Muscle layer of duodenum (tissue), 2 donors: ENCODE results near the gene MYBBP1A.

Experiments used
- H3K27ac ChIP-seq: one replicate; pipeline ENCODE4 v1.7.0; 2013; ENCODE audit warnings: mild to moderate bottlenecking, low read length
- H3K27me3 ChIP-seq: one replicate; pipeline ENCODE4 v1.7.0; 2013; ENCODE audit warnings: low read depth, mild to moderate bottlenecking, control low read depth, low read length
- H3K36me3 ChIP-seq, 2 donors: one replicate each; pipeline ENCODE4 v1.7.0; 2013; ENCODE audit warnings: low read length in 2 of 2, control low read depth in 1 of 2, mild to moderate bottlenecking in 1 of 2; ENCODE audit not compliant: insufficient read depth in 2 of 2, control insufficient read depth in 1 of 2
- H3K4me1 ChIP-seq, 2 donors: one replicate each; pipeline ENCODE4 v1.7.0; 2013; ENCODE audit warnings: low read length in 2 of 2, mild to moderate bottlenecking in 2 of 2, control low read depth in 1 of 2, moderate library complexity in 1 of 2; ENCODE audit not compliant: insufficient read depth in 2 of 2, control insufficient read depth in 1 of 2
- H3K4me3 ChIP-seq, 2 donors: one replicate each; pipeline ENCODE4 v1.7.0; 2013; ENCODE audit warnings: low read length in 2 of 2, low read depth in 1 of 2, mild to moderate bottlenecking in 1 of 2
- H3K9me3 ChIP-seq, 2 donors: one replicate each; pipeline ENCODE4 v1.7.0; 2013; ENCODE audit warnings: low read length in 2 of 2, control low read depth in 1 of 2, mild to moderate bottlenecking in 1 of 2; ENCODE audit not compliant: control insufficient read depth in 1 of 2
- donor health status: healthy.

The MYBBP1A gene

GRCh38 chr17:4533523-4534504, 21.4 kb downstream of the MYBBP1A start:
- H3K27ac ChIP-seq, result no peak overlapping the region

GRCh38 chr17:4532860-4533522, 22.2 kb downstream of the MYBBP1A start:
- Histone ChIP-seq H3K36me3 (peaks cover 0 to under 1% of the 10 kb centered on the region in 2 donors), H3K27ac (no peak overlapping the region), H3K4me1 (peaks cover 0 to 27% of the 10 kb centered on the region in 2 donors), H3K4me3 (no peak overlapping the region), H3K9me3 (no peaks in the 10 kb centered on the region), H3K27me3 (no peaks in the 10 kb centered on the region)

More at GRCh38 chr17:4533523-4534504, 21.4 kb downstream of the MYBBP1A start:
- Histone ChIP-seq H3K36me3 (peaks cover 0 to 6% of the 10 kb centered on the region in 2 donors), H3K9me3 (no peaks in the 10 kb centered on the region), H3K4me3 (peak overlapping the region in 1 of 2 donors; percentile 19), H3K4me1 (peaks cover 0 to 34% of the 10 kb centered on the region in 2 donors), H3K27me3 (no peaks in the 10 kb centered on the region)

- H3K36me3 ChIP-seq, result no peaks in the 10 kb centered on the region
- no peaks in the 10 kb centered on the region for H3K9me3 ChIP-seq
- H3K27ac ChIP-seq, result no peak overlapping the region
- no peaks in the 10 kb centered on the region for H3K27me3 ChIP-seq
- no peak overlapping the region for H3K4me3 ChIP-seq
- peaks cover 0 to 19% of the 10 kb centered on the region in 2 donors for H3K4me1 ChIP-seq
These were observed 23.0 kb downstream of the MYBBP1A start for GRCh38 chr17:4531988-4532736.

- Histone ChIP-seq H3K9me3 (no peaks in the 10 kb centered on the region), H3K36me3 (no peaks in the 10 kb centered on the region), H3K27ac (no peak overlapping the region), H3K27me3 (no peaks in the 10 kb centered on the region), H3K4me1 (peaks cover 0 to 8% of the 10 kb centered on the region in 2 donors), H3K4me3 (no peak overlapping the region)
These were observed 24.1 kb downstream of the MYBBP1A start for GRCh38 chr17:4530799-4531730.

- H3K27ac ChIP-seq, result no peak overlapping the region
- no peaks in the 10 kb centered on the region for H3K9me3 ChIP-seq
- H3K4me1 ChIP-seq, result peaks cover 0 to 8% of the 10 kb centered on the region in 2 donors
- no peaks in the 10 kb centered on the region for H3K27me3 ChIP-seq
- H3K36me3 ChIP-seq, result no peaks in the 10 kb centered on the region
- no peak overlapping the region for H3K4me3 ChIP-seq
These were observed 25.5 kb downstream of the MYBBP1A start for GRCh38 chr17:4529533-4530152.

GRCh38 chr17:4527566-4528125, 27.5 kb downstream of the MYBBP1A start:
- Histone ChIP-seq H3K27ac (no peak overlapping the region), H3K4me1 (no peaks in the 10 kb centered on the region), H3K27me3 (no peaks in the 10 kb centered on the region), H3K4me3 (no peak overlapping the region), H3K9me3 (no peaks in the 10 kb centered on the region), H3K36me3 (no peaks in the 10 kb centered on the region)

GRCh38 chr17:4527134-4527533, 28.1 kb downstream of the MYBBP1A start:
- Histone ChIP-seq H3K27ac (no peak overlapping the region), H3K4me1 (no peaks in the 10 kb centered on the region), H3K27me3 (no peaks in the 10 kb centered on the region)

GRCh38 chr17:4525691-4526397, 29.3 kb downstream of the MYBBP1A start:
- Histone ChIP-seq H3K4me3 (no peak overlapping the region), H3K36me3 (no peaks in the 10 kb centered on the region), H3K4me1 (peaks cover 0 to 4% of the 10 kb centered on the region in 2 donors), H3K9me3 (no peaks in the 10 kb centered on the region), H3K27me3 (no peaks in the 10 kb centered on the region), H3K27ac (no peak overlapping the region)

More at GRCh38 chr17:4527134-4527533, 28.1 kb downstream of the MYBBP1A start:
- H3K36me3 ChIP-seq, result no peaks in the 10 kb centered on the region
- H3K9me3 ChIP-seq, result no peaks in the 10 kb centered on the region
- H3K4me3 ChIP-seq, result no peak overlapping the region

- no peaks in the 10 kb centered on the region for H3K9me3 ChIP-seq
- H3K27ac ChIP-seq, result no peak overlapping the region
- H3K27me3 ChIP-seq, result no peaks in the 10 kb centered on the region
- no peak overlapping the region for H3K4me3 ChIP-seq
- peaks cover 3 to 4% of the 10 kb centered on the region in 2 donors for H3K4me1 ChIP-seq
- no peaks in the 10 kb centered on the region for H3K36me3 ChIP-seq
These were observed 31.2 kb downstream of the MYBBP1A start for GRCh38 chr17:4523946-4524345.
